Sigmoid colon (tissue), 4 donors: Measurements from ENCODE around the gene ETV3.

Experiments
- EP300 ChIP-seq, 4 donors: sonication (generic); formaldehyde crosslinking; IDR thresholded peaks; one replicate each; pipeline ENCODE4 v1.6.1; 2017; ENCODE audit warnings: antibody characterized with exemption in 4 of 4
- POLR2A ChIP-seq, 2 donors: fragments of 450-650 bp; IDR thresholded peaks; one replicate each; pipeline ENCODE4 v1.6.1; 2016; ENCODE audit warnings: antibody characterized with exemption in 2 of 2, mild to moderate bottlenecking in 2 of 2, moderate library complexity in 2 of 2
- POLR2AphosphoS5 ChIP-seq, 4 donors: sonication (generic); formaldehyde crosslinking; IDR thresholded peaks; one replicate each; pipeline ENCODE4 v1.6.1; 2017; ENCODE audit warnings: antibody characterized with exemption in 4 of 4
- TF ChIP-seq, protein P1 (sequence below), 4 experiments: fragments of 450-650 bp in 3 of 4; fragments of 200-600 bp in 1 of 4; IDR thresholded peaks; one replicate each; pipeline ENCODE4 v1.5.1; 2016 to 2019; ENCODE audit warnings: antibody characterized with exemption in 4 of 4, mild to moderate bottlenecking in 3 of 4, moderate library complexity in 2 of 4

DNA sequence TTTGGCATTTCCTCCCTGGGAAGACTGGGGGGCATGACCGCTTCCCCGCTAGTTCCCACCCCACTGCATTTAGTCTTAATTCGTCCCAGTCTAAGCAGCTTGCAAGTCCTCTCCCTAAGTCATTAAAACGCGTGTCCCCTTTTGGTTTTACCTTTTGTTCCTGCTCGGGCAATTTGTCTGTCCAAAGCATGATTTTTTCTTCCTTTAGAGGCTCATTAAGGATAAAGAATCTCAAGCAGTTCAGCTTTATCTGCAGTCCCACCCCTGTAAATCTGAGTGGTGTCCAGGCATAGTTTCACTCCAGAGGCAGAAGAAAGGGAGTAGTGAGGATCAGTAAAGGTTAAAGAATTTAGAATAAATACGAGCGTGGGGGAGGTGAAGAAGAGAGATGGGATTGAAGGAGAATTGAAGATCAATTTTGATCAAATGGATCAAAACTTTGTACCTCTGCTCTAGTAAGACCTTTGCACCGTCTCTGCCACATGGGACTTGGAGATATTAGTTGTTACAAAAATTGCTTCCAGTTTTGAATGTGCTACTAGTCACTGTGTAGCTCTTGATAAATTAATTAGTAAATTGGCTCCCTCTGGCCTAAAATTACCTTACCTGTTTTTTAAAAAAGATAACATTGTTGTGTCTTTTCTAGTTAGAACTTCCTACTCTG is 989 bp upstream of the ETV3 start:
- TF ChIP-seq EP300 (IDR thresholded peaks at IDR 0.05) (no peak), POLR2AphosphoS5 (IDR thresholded peaks at IDR 0.05) (no peak), POLR2A (IDR thresholded peaks at IDR 0.05) (no peak)
- TF ChIP-seq, protein P1, sequence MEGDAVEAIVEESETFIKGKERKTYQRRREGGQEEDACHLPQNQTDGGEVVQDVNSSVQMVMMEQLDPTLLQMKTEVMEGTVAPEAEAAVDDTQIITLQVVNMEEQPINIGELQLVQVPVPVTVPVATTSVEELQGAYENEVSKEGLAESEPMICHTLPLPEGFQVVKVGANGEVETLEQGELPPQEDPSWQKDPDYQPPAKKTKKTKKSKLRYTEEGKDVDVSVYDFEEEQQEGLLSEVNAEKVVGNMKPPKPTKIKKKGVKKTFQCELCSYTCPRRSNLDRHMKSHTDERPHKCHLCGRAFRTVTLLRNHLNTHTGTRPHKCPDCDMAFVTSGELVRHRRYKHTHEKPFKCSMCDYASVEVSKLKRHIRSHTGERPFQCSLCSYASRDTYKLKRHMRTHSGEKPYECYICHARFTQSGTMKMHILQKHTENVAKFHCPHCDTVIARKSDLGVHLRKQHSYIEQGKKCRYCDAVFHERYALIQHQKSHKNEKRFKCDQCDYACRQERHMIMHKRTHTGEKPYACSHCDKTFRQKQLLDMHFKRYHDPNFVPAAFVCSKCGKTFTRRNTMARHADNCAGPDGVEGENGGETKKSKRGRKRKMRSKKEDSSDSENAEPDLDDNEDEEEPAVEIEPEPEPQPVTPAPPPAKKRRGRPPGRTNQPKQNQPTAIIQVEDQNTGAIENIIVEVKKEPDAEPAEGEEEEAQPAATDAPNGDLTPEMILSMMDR (IDR thresholded peaks at IDR 0.05), result no peak
